ENCODE data around the gene SAP30BP.

The SAP30BP gene

GRCh38 chr17:75729351-75729750, 62.2 kb downstream of the SAP30BP start:
- Histone ChIP-seq H3K79me2 (ENCODE audit: insufficient read depth, low read length) (no peaks in the 10 kb centered on the region), H4K20me1 (ENCODE audit: low read depth, low read length) (no peaks in the 10 kb centered on the region)
- TF ChIP-seq CTCF (IDR thresholded peaks at IDR 0.05; ENCODE audit: insufficient read depth, low read length, poor library complexity, severe bottlenecking) (no peak), EZH2phosphoT487 (conservative IDR thresholded peaks at IDR 0.05; ENCODE audit: low read length) (no peak)

GRCh38 chr17:75730065-75730464, 62.9 kb downstream of the SAP30BP start:
- Histone ChIP-seq H3K27me3 (ENCODE audit: low read length) (no peaks in the 10 kb centered on the region), H3K9me2 (replicated peaks; ENCODE audit: insufficient read depth, low read length) (no peaks in the 10 kb centered on the region), H3K4me3 (ENCODE audit: insufficient read depth, low read length, poor library complexity, severe bottlenecking) (no peak overlapping the region), H4K20me1 (ENCODE audit: low read depth, low read length) (no peaks in the 10 kb centered on the region), H3F3A (ENCODE audit: insufficient read depth) (no peaks in the 10 kb centered on the region), H3K79me2 (ENCODE audit: insufficient read depth, low read length) (no peaks in the 10 kb centered on the region), H3K9ac (ENCODE audit: low read length) (no peak overlapping the region), H3K4me2 (ENCODE audit: low read depth, low read length, poor library complexity, severe bottlenecking) (no peak overlapping the region), H3K36me3 (ENCODE audit: low read length) (no peaks in the 10 kb centered on the region), H3K27ac (ENCODE audit: low read depth, low read length) (no peak overlapping the region), H2AFZ (ENCODE audit: low read depth, low read length, severe bottlenecking) (no peak overlapping the region), H3K9me3 (ENCODE audit: insufficient read depth, low read length) (no peaks in the 10 kb centered on the region)
- no peak for TF ChIP-seq CTCF (IDR thresholded peaks at IDR 0.05; ENCODE audit: insufficient read depth, low read length, poor library complexity, severe bottlenecking)
- TF ChIP-seq EZH2phosphoT487 (conservative IDR thresholded peaks at IDR 0.05; ENCODE audit: low read length): no peak

More at GRCh38 chr17:75729351-75729750, 62.2 kb downstream of the SAP30BP start:
- Histone ChIP-seq H3K27me3 (ENCODE audit: low read length) (no peaks in the 10 kb centered on the region), H3K9me2 (replicated peaks; ENCODE audit: insufficient read depth, low read length) (no peaks in the 10 kb centered on the region), H3K9me3 (ENCODE audit: insufficient read depth, low read length) (no peaks in the 10 kb centered on the region), H3K36me3 (ENCODE audit: low read length) (no peaks in the 10 kb centered on the region), H2AFZ (ENCODE audit: low read depth, low read length, severe bottlenecking) (no peak overlapping the region), H3K27ac (ENCODE audit: low read depth, low read length) (no peak overlapping the region), H3K4me2 (ENCODE audit: low read depth, low read length, poor library complexity, severe bottlenecking) (no peak overlapping the region), H3F3A (ENCODE audit: insufficient read depth) (no peaks in the 10 kb centered on the region), H3K4me3 (ENCODE audit: insufficient read depth, low read length, poor library complexity, severe bottlenecking) (no peak overlapping the region), H3K9ac (ENCODE audit: low read length) (no peak overlapping the region)

GRCh38 chr17:75731086-75731715, 64.1 kb downstream of the SAP30BP start:
- no peak overlapping the region for H3K4me2 ChIP-seq (ENCODE audit: low read depth, low read length, poor library complexity, severe bottlenecking)
- TF ChIP-seq CTCF (IDR thresholded peaks at IDR 0.05; ENCODE audit: insufficient read depth, low read length, poor library complexity, severe bottlenecking) (no peak), EZH2phosphoT487 (conservative IDR thresholded peaks at IDR 0.05; ENCODE audit: low read length) (no peak)

More at GRCh38 chr17:75731086-75731715, 64.1 kb downstream of the SAP30BP start:
- Histone ChIP-seq H3K9me2 (replicated peaks; ENCODE audit: insufficient read depth, low read length) (no peaks in the 10 kb centered on the region), H3K4me3 (ENCODE audit: insufficient read depth, low read length, poor library complexity, severe bottlenecking) (no peak overlapping the region), H3F3A (ENCODE audit: insufficient read depth) (no peaks in the 10 kb centered on the region), H3K9ac (ENCODE audit: low read length) (no peak overlapping the region), H3K9me3 (ENCODE audit: insufficient read depth, low read length) (no peaks in the 10 kb centered on the region), H3K27me3 (ENCODE audit: low read length) (no peaks in the 10 kb centered on the region), H3K27ac (ENCODE audit: low read depth, low read length) (no peak overlapping the region), H4K20me1 (ENCODE audit: low read depth, low read length) (no peaks in the 10 kb centered on the region), H3K79me2 (ENCODE audit: insufficient read depth, low read length) (no peaks in the 10 kb centered on the region), H3K36me3 (ENCODE audit: low read length) (no peaks in the 10 kb centered on the region), H2AFZ (ENCODE audit: low read depth, low read length, severe bottlenecking) (no peak overlapping the region)

All from SU-DHL-6 (cell line).